ENCODE measurements around the gene F8A3.

DNA sequence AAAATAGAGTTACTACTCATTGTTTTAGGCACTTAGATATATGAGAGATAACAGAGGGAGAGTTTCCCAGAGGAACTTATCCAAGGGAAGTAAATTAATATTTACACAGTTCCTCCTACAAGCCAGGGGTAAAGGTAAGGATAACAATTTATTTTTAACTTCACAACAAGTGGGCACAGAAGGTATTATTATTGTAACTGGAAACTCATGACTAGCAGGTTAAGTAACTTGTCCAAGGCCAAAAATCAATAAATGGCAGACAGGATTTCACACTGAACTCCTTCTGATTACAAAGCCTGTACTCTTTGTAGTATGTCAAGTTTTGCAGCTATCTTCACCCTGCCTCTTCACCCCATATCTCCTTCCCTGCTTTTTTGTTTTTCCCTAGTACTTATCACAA, 46.9 kb upstream of the F8A3 start:
- no peak for TF ChIP-seq POLR2A (IDR thresholded peaks at IDR 0.05)
- TF ChIP-seq, protein P1, sequence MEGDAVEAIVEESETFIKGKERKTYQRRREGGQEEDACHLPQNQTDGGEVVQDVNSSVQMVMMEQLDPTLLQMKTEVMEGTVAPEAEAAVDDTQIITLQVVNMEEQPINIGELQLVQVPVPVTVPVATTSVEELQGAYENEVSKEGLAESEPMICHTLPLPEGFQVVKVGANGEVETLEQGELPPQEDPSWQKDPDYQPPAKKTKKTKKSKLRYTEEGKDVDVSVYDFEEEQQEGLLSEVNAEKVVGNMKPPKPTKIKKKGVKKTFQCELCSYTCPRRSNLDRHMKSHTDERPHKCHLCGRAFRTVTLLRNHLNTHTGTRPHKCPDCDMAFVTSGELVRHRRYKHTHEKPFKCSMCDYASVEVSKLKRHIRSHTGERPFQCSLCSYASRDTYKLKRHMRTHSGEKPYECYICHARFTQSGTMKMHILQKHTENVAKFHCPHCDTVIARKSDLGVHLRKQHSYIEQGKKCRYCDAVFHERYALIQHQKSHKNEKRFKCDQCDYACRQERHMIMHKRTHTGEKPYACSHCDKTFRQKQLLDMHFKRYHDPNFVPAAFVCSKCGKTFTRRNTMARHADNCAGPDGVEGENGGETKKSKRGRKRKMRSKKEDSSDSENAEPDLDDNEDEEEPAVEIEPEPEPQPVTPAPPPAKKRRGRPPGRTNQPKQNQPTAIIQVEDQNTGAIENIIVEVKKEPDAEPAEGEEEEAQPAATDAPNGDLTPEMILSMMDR (IDR thresholded peaks at IDR 0.05), result no peak
